ENCODE data around the gene BANK1.

Gene BANK1
- long read RNA-seq, transcript BANK1-202 (16 exons, 3,044 nt) = major isoform, 19 of 78 reads
- long read RNA-seq, transcript BANK1-201 (17 exons, 3,372 nt) = minor isoform, 6 of 78 reads
- long read RNA-seq, partial matches to known transcripts = 47 of 78 reads
- long read RNA-seq, other reads (novel, unspliced or antisense) = 6 of 78 reads

- Histone ChIP-seq H3K27ac (replicated peaks) (peak within 1 kb of the TSS; percentile 78), H3K27me3 (ENCODE audit: insufficient read depth, poor library complexity, severe bottlenecking) (no peaks in the 10 kb centered on the region), H3K4me3 (replicated peaks; ENCODE audit: insufficient read depth, low read length) (peak within 1 kb of the TSS; percentile 56)
- DNase-seq (ENCODE audit: low read depth in 1 of 2, low spot score in 1 of 2) = peak in 1 of 2 experiments; percentile 71
- TF ChIP-seq SPI1 (IDR thresholded peaks at IDR 0.05; ENCODE audit: borderline replicate concordance, low read depth) (peak; percentile 81), CTCF (IDR thresholded peaks at IDR 0.05; ENCODE audit: insufficient read depth, low read length) (no peak), GABPA (IDR thresholded peaks at IDR 0.05; ENCODE audit: low read depth) (0 out of 2 replicates have a peak, but pooled peaks have one; percentile 13), REST (IDR thresholded peaks at IDR 0.05; ENCODE audit: insufficient replicate concordance, low read depth) (peak; percentile 53), POLR2AphosphoS5 (IDR thresholded peaks at IDR 0.05; ENCODE audit: low read depth) (0 out of 2 replicates have a peak, but pooled peaks have one; percentile 25)
These were observed at the start of gene BANK1 for GRCh38 chr4:101790521-101791181. Gene BANK1, plus strand, starts transcription at chr4:101790730. Its CDS starts 151 bp downstream, at chr4:101790881.

- H3K27me3 ChIP-seq (ENCODE audit: insufficient read depth, poor library complexity, severe bottlenecking) = no peaks in the 10 kb centered on the region
- DNase-seq (ENCODE audit: low read depth in 1 of 2, low spot score in 1 of 2) = no peak
- H3K27ac ChIP-seq (replicated peaks) = no peak overlapping the region
- no peak overlapping the region for H3K4me3 ChIP-seq (replicated peaks; ENCODE audit: insufficient read depth, low read length)
- no peak for TF ChIP-seq GABPA (IDR thresholded peaks at IDR 0.05; ENCODE audit: low read depth)
- TF ChIP-seq REST (IDR thresholded peaks at IDR 0.05; ENCODE audit: insufficient replicate concordance, low read depth) = no peak
- no peak for TF ChIP-seq POLR2AphosphoS5 (IDR thresholded peaks at IDR 0.05; ENCODE audit: low read depth)
- TF ChIP-seq CTCF (IDR thresholded peaks at IDR 0.05; ENCODE audit: insufficient read depth, low read length) = no peak
- no peak for TF ChIP-seq SPI1 (IDR thresholded peaks at IDR 0.05; ENCODE audit: borderline replicate concordance, low read depth)
These were observed 36.8 kb upstream of the BANK1 start for GRCh38 chr4:101753721-101754120.

GRCh38 chr4:101756181-101756580, 34.3 kb upstream of the BANK1 start:
- H3K27me3 ChIP-seq (ENCODE audit: insufficient read depth, poor library complexity, severe bottlenecking) = no peaks in the 10 kb centered on the region
- no peak overlapping the region for H3K27ac ChIP-seq (replicated peaks)
- DNase-seq (ENCODE audit: low read depth in 1 of 2, low spot score in 1 of 2) = no peak
- TF ChIP-seq SPI1 (IDR thresholded peaks at IDR 0.05; ENCODE audit: borderline replicate concordance, low read depth) = no peak
- TF ChIP-seq POLR2AphosphoS5 (IDR thresholded peaks at IDR 0.05; ENCODE audit: low read depth) = no peak
- no peak for TF ChIP-seq GABPA (IDR thresholded peaks at IDR 0.05; ENCODE audit: low read depth)
- TF ChIP-seq REST (IDR thresholded peaks at IDR 0.05; ENCODE audit: insufficient replicate concordance, low read depth) = no peak
- no peak for TF ChIP-seq CTCF (IDR thresholded peaks at IDR 0.05; ENCODE audit: insufficient read depth, low read length)
- H3K4me3 ChIP-seq (replicated peaks; ENCODE audit: insufficient read depth, low read length) = no peak overlapping the region

Data from HL-60 (cell line).